Measurements from ENCODE around the gene DPYSL5. TPM values are rescaled to one million over a fixed set of nuclear protein-coding genes. Genes with fewer than 3 reads are reported as not detected.

The DPYSL5 gene
- total and polyA plus RNA-seq, 2 of the 8 experiments (the other 6 are each of a cell fraction or from before 2014, with no cell fraction given), result 11.9 to 16.4 TPM

DNA sequence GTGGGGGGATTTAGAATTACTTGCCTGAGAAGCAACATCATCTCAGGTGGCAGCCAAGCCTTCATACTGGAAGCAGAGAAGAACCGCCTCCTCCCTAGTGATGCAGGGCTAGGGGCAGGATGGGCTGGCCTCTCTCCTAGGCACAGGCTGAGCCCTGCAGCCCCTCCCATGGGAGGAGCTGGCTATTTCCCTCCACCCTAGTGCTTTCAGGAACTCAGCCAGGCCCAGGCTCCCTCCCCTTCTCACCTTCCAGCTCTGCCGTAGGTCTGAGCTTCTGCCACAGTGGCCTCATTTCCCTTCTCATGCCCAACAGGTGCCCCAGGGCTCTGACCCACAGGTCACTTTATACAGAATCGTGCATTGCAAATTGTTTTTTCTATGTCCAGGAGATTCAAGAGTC lies 31.0 kb upstream of the DPYSL5 start:
- Histone ChIP-seq H3K18ac (ENCODE audit: extremely low read depth, low read length) (no peak overlapping the region; the same call in 1 of the 2 replicates), H3K9ac (replicated peaks in 1 of 4; ENCODE audit: extremely low read depth in 1 of 4, low read depth in 3 of 4, low read length in 3 of 4) (no peak overlapping the region), H3K79me1 (ENCODE audit: low read depth, low read length) (no peaks in the 10 kb centered on the region), H3K79me2 (ENCODE audit: control insufficient read depth in 1 of 2, insufficient read depth in 2 of 2, low read length in 2 of 2) (no peaks in the 10 kb centered on the region), H3K27me3 (replicated peaks in 1 of 4; ENCODE audit: control insufficient read depth in 3 of 4, extremely low read depth in 1 of 4, insufficient read depth in 3 of 4, low read length in 3 of 4) (peaks cover 0 to 3% (median 0%) of the 10 kb centered on the region in 4 experiments; a peak in 1 of 7 replicates), H4K5ac (ENCODE audit: insufficient read length, low read depth, low read length) (no peak overlapping the region), H3K4ac (replicated peaks; ENCODE audit: insufficient read length, low read depth, low read length) (no peak overlapping the region), H2BK5ac (ENCODE audit: low read depth, low read length) (no peak overlapping the region), H4K91ac (replicated peaks; ENCODE audit: insufficient read length, low read length) (no peak overlapping the region), H3K4me2 (ENCODE audit: insufficient read depth in 1 of 2, low read depth in 2 of 2, low read length in 2 of 2) (no peak overlapping the region), H3K4me1 (replicated peaks in 1 of 4; ENCODE audit: control insufficient read depth in 3 of 4, insufficient read depth in 4 of 4, low read length in 3 of 4) (peaks cover 0 to 2% (median 0%) of the 10 kb centered on the region in 4 experiments; a peak in 2 of 7 replicates), H3K27ac (ENCODE audit: low read depth, low read length) (no peak overlapping the region), H3K4me3 (ENCODE audit: extremely low read depth in 1 of 4, insufficient read depth in 2 of 4, low read depth in 3 of 4, low read length in 4 of 4) (no peak overlapping the region), H3K23me2 (ENCODE audit: low read depth, low read length) (no peaks in the 10 kb centered on the region), H3K9me3 (ENCODE audit: insufficient read depth in 2 of 2, low read depth in 1 of 2, low read length in 1 of 2) (no peaks in the 10 kb centered on the region; a peak in 1 of 4 replicates), H2AK5ac (ENCODE audit: low read depth, low read length) (no peak overlapping the region), H2BK12ac (ENCODE audit: low read depth, low read length) (no peak overlapping the region), H2BK20ac (ENCODE audit: low read length) (no peak overlapping the region), H3K14ac (ENCODE audit: insufficient read length) (no peak overlapping the region), H2AFZ (ENCODE audit: low read length) (no peak overlapping the region), H2BK120ac (replicated peaks; ENCODE audit: low read depth, low read length) (no peak overlapping the region), H3K23ac (ENCODE audit: insufficient read length) (no peak overlapping the region), H3K56ac (replicated peaks; ENCODE audit: insufficient read length, low read depth, low read length) (no peak overlapping the region), H4K20me1 (replicated peaks in 1 of 2; ENCODE audit: control insufficient read depth in 1 of 2, insufficient read depth in 2 of 2, low read length in 2 of 2) (no peaks in the 10 kb centered on the region), H3K36me3 (ENCODE audit: control insufficient read depth in 2 of 4, insufficient read depth in 4 of 4, low read length in 3 of 4) (no peaks in the 10 kb centered on the region), H2BK15ac (ENCODE audit: low read length) (no peak overlapping the region), H4K8ac (ENCODE audit: extremely low read depth, insufficient read depth, low read length) (no peak overlapping the region)
- DNase-seq (ENCODE audit: low read depth in 1 of 2, low spot score in 2 of 2), result peak in 1 of 2 experiments; percentile 56
- whole genome bisulfite sequencing, 2 experiments (ENCODE audit: extremely low coverage in 1 of 2, insufficient coverage in 1 of 2, insufficient read length in 1 of 2, insufficient replicate concordance in 2 of 2, low coverage in 1 of 2, low lambda C conversion rate in 2 of 2, missing lambda C conversion rate in 1 of 2), result 78% methylated on average over 3 of the region's 3 CpGs; no CpG with 5 or more reads in 1 of the 2 experiments
- ChIA-PET POLR2A (ENCODE audit: partially characterized antibody) (no interaction called here), CTCF (ENCODE audit: partially characterized antibody) (interaction anchor here (1.6 to 2.0 kb wide), 2 partner anchors 40 to 126 kb away, joined by 4 to 6 read pairs; no protein-coding TSS in a partner anchor)
- peak; percentile 19 for FAIRE-seq
- TF ChIP-seq CREB1 (IDR thresholded peaks at IDR 0.05) (no peak), MAFK (IDR thresholded peaks at IDR 0.05; ENCODE audit: low read depth, low read length) (no peak), CTBP2 (IDR thresholded peaks at IDR 0.05; ENCODE audit: borderline replicate concordance, insufficient read depth, insufficient read length, low read length) (no peak), PHF8 (conservative IDR thresholded peaks at IDR 0.05; ENCODE audit: low read depth, low read length) (no peak), RAD21 (IDR thresholded peaks at IDR 0.05 in 1 of 2, conservative IDR thresholded peaks at IDR 0.05 in 1 of 2; ENCODE audit: low read depth in 2 of 2, low read length in 2 of 2) (no peak), KDM5A (IDR thresholded peaks at IDR 0.05; ENCODE audit: low read length) (no peak), TAF1 (IDR thresholded peaks at IDR 0.05; ENCODE audit: low read depth, low read length) (no peak), BCL11A (IDR thresholded peaks at IDR 0.05; ENCODE audit: low read depth in 2 of 2, low read length in 2 of 2) (no peak), EGR1 (IDR thresholded peaks at IDR 0.05; ENCODE audit: borderline replicate concordance, low read depth, low read length) (no peak), RFX5 (IDR thresholded peaks at IDR 0.05; ENCODE audit: borderline replicate concordance, low read depth, low read length) (no peak), EZH2 (IDR thresholded peaks at IDR 0.05; ENCODE audit: low read depth, low read length, severe bottlenecking) (no peak), CEBPB (IDR thresholded peaks at IDR 0.05; ENCODE audit: low read depth, low read length) (no peak), TBP (IDR thresholded peaks at IDR 0.05; ENCODE audit: low read depth, low read length) (no peak), POLR2A (IDR thresholded peaks at IDR 0.05; ENCODE audit: control extremely low read depth in 1 of 2, low read depth in 2 of 2, low read length in 2 of 2) (no peak)
- TF ChIP-seq, protein P1, sequence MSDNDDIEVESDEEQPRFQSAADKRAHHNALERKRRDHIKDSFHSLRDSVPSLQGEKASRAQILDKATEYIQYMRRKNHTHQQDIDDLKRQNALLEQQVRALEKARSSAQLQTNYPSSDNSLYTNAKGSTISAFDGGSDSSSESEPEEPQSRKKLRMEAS (IDR thresholded peaks at IDR 0.05), result no peak
